K562 (cell line): ENCODE data around the gene OR7A5.

Source experiments
- ESRRA ChIP-seq: fragments of 450-650 bp; IDR thresholded peaks from 2 replicates; pipeline ENCODE4 v1.6.1; 2014; ENCODE audit warnings: low read depth, mild to moderate bottlenecking, moderate library complexity, borderline replicate concordance
- KAT8 ChIP-seq: fragments of 450-650 bp; IDR thresholded peaks from 2 replicates; pipeline ENCODE4 v1.6.1; 2016; ENCODE audit warnings: low read depth, mild to moderate bottlenecking
- NFE2 ChIP-seq: IDR thresholded peaks from 2 replicates; pipeline ENCODE4 v1.6.1; 2014; ENCODE audit warnings: antibody characterized with exemption, low read depth
- POLR2AphosphoS5 ChIP-seq: IDR thresholded peaks from 2 replicates; pipeline ENCODE4 v1.6.1; 2011; ENCODE audit warnings: mild to moderate bottlenecking, low read depth, low read length, moderate library complexity; ENCODE audit not compliant: control insufficient read depth, insufficient read depth
- SIN3A ChIP-seq, 2 experiments: fragments of 150-350 bp in 1 of 2; IDR thresholded peaks; 2 replicates each; pipeline ENCODE4 v1.6.1; 2011 to 2016; ENCODE audit warnings: borderline replicate concordance in 2 of 2, low read depth in 2 of 2, low read length in 2 of 2, mild to moderate bottlenecking in 2 of 2, moderate library complexity in 2 of 2; ENCODE audit not compliant: control insufficient read depth in 1 of 2
- TAF1 ChIP-seq: IDR thresholded peaks from 2 replicates; pipeline ENCODE4 v1.6.1; 2011; ENCODE audit warnings: mild to moderate bottlenecking, low read length, moderate library complexity; ENCODE audit not compliant: insufficient read depth, control insufficient read depth, severe bottlenecking; ENCODE audit errors: extremely low read depth
- YY1 ChIP-seq, 3 experiments: IDR thresholded peaks; 2 replicates each; pipeline ENCODE4 v1.6.1; 2011; ENCODE audit warnings: low read length in 2 of 3, mild to moderate bottlenecking in 2 of 3, moderate library complexity in 2 of 3, borderline replicate concordance in 1 of 3, control low read depth in 1 of 3, low read depth in 1 of 3; ENCODE audit not compliant: insufficient read depth in 3 of 3, insufficient replicate concordance in 2 of 3, control insufficient read depth in 1 of 3, insufficient read length in 1 of 3; ENCODE audit errors: extremely low read depth in 1 of 3
- TF ChIP-seq, protein P1 (sequence below): sonication (generic); formaldehyde crosslinking; IDR thresholded peaks from 2 replicates; pipeline ENCODE4 v1.8.0; 2022; ENCODE audit warnings: missing genetic modification reagents, mild to moderate bottlenecking, moderate library complexity, borderline replicate concordance
- TF ChIP-seq, protein P2 (sequence below): fragments of 450-650 bp; formaldehyde crosslinking; IDR thresholded peaks from 2 replicates; pipeline ENCODE4 v1.4.0; 2022; ENCODE audit warnings: missing genetic modification characterization
- TF ChIP-seq, protein P3 (sequence below): fragments of 450-650 bp; IDR thresholded peaks from 2 replicates; pipeline ENCODE4 v1.7.0; 2016; ENCODE audit warnings: borderline replicate concordance

DNA sequence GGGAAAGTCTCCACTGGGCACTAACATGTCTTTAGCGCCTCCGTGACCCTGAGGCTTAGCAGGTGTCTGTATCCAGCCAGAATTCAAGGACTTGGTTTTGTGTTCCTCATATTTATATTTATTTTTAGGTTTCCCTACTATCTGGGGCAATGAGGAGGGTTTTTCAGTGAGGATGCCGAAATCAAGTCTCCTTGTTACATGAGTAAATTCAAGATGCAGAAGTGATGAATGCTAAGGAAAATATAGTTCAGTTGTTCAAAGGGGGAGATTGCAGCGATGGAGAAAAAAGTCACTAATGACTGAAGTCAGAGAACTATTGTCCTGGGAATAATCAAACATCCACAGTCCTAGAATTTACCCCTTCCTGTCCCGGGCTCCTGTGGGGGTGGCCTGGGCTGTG, 55.8 kb downstream of the OR7A5 start:
- TF ChIP-seq YY1 (IDR thresholded peaks at IDR 0.05; ENCODE audit: borderline replicate concordance in 1 of 3, control insufficient read depth in 1 of 3, extremely low read depth in 1 of 3, insufficient read depth in 3 of 3, insufficient read length in 1 of 3, insufficient replicate concordance in 2 of 3, low read depth in 1 of 3, low read length in 2 of 3), result no peak
- TF ChIP-seq NFE2, result no peak
- TF ChIP-seq, protein P1, sequence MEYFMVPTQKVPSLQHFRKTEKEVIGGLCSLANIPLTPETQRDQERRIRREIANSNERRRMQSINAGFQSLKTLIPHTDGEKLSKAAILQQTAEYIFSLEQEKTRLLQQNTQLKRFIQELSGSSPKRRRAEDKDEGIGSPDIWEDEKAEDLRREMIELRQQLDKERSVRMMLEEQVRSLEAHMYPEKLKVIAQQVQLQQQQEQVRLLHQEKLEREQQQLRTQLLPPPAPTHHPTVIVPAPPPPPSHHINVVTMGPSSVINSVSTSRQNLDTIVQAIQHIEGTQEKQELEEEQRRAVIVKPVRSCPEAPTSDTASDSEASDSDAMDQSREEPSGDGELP (CRISPR knock-in tag), result no peak
- TF ChIP-seq, protein P2, sequence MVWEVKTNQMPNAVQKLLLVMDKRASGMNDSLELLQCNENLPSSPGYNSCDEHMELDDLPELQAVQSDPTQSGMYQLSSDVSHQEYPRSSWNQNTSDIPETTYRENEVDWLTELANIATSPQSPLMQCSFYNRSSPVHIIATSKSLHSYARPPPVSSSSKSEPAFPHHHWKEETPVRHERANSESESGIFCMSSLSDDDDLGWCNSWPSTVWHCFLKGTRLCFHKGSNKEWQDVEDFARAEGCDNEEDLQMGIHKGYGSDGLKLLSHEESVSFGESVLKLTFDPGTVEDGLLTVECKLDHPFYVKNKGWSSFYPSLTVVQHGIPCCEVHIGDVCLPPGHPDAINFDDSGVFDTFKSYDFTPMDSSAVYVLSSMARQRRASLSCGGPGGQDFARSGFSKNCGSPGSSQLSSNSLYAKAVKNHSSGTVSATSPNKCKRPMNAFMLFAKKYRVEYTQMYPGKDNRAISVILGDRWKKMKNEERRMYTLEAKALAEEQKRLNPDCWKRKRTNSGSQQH (CRISPR knock-in tag), result no peak
- no peak for TF ChIP-seq ESRRA
- no peak for TF ChIP-seq SIN3A (IDR thresholded peaks at IDR 0.05; ENCODE audit: borderline replicate concordance in 2 of 2, control insufficient read depth in 1 of 2, low read depth in 2 of 2, low read length in 2 of 2)
- TF ChIP-seq KAT8, result no peak
- TF ChIP-seq TAF1, result no peak
- TF ChIP-seq, protein P3, sequence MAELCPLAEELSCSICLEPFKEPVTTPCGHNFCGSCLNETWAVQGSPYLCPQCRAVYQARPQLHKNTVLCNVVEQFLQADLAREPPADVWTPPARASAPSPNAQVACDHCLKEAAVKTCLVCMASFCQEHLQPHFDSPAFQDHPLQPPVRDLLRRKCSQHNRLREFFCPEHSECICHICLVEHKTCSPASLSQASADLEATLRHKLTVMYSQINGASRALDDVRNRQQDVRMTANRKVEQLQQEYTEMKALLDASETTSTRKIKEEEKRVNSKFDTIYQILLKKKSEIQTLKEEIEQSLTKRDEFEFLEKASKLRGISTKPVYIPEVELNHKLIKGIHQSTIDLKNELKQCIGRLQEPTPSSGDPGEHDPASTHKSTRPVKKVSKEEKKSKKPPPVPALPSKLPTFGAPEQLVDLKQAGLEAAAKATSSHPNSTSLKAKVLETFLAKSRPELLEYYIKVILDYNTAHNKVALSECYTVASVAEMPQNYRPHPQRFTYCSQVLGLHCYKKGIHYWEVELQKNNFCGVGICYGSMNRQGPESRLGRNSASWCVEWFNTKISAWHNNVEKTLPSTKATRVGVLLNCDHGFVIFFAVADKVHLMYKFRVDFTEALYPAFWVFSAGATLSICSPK, result no peak
- TF ChIP-seq POLR2AphosphoS5, result no peak
